GM20431 (cell line): ENCODE data around the gene ZFP28.

ENCODE experiments used
- in situ Hi-C: fragments of 300-500 bp; cut with MseI, MboI; formaldehyde crosslinking; loops from one replicate; pipeline ENCODE4 v1.15.0; 2020; ENCODE audit warnings: low sequenced_read_pairs; ENCODE audit not compliant: unreplicated experiment

Gene ZFP28

GRCh38 chr19:56594783-56595547 lies 56.2 kb downstream of the ZFP28 start, which contains the start of gene ZNF71:
ZNF71 (plus strand) TSS chr19:56595302; CDS start chr19:56601559, 6,257 bp downstream.
- in situ Hi-C loops, result no loop called here

DNA sequence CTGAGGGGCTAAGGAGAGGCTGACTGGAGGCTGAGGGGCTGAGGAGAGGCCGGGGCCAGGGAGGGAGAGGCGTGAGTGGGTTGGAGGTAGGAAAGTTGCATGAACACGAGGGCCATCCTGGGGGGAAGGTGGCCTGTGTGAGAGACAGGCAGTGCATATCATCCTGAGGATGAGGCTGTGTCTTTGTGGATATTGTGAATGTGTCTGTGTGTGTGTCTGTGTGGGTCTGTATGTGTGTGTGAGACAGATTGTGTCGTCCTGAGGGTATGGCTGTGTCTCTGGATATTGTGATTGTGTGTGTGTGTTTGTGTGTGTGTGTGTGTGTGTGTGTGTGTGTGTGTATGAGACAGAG lies 56.8 kb downstream of the ZFP28 start:
- in situ Hi-C loops, result no loop called here

DNA sequence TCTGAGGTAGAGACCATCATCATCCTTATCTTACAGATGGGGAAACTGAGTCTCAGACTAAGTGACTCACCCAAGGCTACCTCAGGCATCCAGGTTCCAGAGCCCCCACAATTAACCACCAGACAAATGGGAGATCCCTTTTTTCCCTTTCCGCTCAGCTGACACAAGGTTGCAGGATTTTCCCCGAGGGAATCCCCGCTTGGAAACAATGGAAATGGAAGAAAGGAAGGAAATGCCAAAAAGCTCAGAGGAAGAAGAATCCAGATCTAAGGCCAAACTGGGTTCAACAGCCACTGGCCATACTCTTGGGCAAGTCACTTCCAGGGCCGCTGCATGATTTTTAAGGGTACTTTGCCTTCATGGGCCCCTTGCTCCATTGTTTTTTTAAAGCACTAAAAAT lies 57.9 kb downstream of the ZFP28 start:
- in situ Hi-C loops, result no loop called here

DNA sequence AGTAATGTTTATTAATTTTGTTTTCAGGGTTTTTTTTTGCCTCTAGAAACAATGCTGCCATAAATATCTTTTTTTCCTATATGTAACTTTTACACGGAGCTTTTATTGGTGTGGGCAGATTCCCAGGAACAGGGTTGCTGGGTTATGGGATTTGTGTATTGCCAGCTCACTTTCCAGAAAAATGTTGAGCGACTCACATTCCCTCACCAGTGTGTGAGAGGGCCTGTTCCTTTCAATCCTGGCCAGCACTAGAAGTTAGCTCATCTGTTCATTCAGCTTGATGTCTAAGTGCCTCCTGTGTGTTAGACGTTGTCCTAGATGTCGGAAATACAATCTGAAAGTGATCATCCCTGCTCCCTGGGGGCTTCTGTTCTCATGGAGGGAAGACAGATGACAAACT lies 58.9 kb downstream of the ZFP28 start:
- in situ Hi-C loops, result no loop called here

DNA sequence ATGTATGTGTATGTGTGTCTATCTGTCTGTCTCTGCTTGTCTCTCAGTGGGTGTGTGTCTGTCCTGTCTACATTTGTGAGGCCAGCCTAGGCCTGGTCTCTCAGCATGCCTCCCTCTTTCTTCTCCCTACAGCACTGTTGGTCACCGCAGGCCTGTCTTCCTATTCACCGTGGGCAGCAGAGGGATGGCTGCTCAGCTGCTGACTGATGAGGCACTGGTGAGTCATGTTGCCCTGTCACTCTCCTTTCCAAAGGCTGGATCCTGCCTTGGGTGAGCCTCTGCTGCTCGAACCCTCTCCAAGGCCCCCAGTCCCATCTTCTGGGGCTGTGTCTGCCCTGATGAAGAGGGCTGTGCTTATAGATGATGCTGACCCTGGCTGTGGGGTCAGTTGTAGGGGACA lies 62.6 kb downstream of the ZFP28 start:
- in situ Hi-C loops, result no loop called here

DNA sequence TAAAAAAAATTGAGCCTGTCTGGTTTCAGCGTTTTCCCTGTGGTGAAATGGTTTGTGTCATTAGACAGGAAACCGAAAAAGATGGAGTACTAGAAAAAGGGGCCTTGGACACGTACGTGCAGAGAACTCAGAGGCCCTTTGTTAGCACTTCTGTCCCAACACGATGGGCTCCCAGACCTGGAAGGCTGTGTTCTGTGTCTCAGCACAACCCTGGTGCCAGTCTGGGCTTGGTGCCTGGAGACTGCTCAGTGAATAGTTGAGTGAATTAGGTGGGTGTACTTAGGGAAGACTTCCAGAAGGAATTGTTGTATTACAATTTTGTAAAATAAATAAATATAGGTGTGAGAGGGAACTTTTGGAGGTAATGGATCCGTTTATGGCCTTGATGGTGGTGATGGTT lies 65.1 kb downstream of the ZFP28 start:
- in situ Hi-C loops, result no loop called here
